HG03342 (cell line): ENCODE measurements around the gene ADARB1.

Experiments
- ATAC-seq: cut with Tn5 transposase; IDR thresholded peaks from one replicate; pipeline ENCODE4 v1.9.1; 2021; ENCODE audit warnings: mild to moderate bottlenecking, moderate library complexity; ENCODE audit not compliant: unreplicated experiment

The ADARB1 gene

DNA sequence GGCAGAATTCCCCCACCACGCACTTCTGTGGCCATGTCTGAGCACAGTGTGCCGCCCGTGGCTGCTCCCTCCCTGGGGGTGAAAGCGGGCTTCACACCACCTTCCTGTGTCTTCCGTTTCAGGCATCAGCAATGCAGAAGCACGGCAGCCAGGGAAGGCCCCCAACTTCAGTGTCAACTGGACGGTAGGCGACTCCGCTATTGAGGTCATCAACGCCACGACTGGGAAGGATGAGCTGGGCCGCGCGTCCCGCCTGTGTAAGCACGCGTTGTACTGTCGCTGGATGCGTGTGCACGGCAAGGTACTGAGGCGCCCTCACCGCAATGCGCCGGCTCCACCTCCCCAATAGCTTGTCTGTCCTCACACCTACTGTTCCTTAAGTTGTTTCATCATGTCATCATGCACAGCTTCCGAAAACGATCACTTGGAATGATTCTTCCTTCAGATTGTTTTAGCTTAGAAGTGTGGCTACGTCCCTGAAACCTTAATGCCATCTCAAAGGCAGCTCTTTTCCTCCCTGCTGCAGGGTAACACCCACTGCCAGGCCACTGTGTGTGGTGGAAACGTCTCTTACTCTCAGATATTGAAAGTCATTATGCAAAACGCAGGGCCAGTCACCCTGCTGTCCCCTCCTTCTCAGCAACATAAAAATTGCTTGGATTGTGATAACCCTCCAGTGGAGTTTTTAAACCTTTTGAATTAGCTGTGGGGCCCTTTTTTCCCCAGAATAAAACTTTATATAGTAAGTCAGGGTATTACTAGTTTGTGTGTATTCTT lies 146.5 kb downstream of the ADARB1 start:
- ATAC-seq, result no peak

DNA sequence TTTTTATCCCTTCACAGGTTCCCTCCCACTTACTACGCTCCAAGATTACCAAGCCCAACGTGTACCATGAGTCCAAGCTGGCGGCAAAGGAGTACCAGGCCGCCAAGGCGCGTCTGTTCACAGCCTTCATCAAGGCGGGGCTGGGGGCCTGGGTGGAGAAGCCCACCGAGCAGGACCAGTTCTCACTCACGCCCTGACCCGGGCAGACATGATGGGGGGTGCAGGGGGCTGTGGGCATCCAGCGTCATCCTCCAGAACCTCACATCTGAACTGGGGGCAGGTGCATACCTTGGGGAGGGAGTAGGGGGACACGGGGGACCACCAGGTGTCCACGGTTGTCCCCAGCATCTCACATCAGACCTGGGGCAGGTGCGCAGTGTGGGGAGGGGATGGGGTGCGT lies 147.6 kb downstream of the ADARB1 start:
- no peak for ATAC-seq

GRCh38 chr21:45223236-45224185 lies 149.1 kb downstream of the ADARB1 start:
- ATAC-seq, result no peak

GRCh38 chr21:45224189-45224938 lies 150.0 kb downstream of the ADARB1 start:
- ATAC-seq, result no peak

GRCh38 chr21:45225041-45225740 lies 150.8 kb downstream of the ADARB1 start:
- no peak for ATAC-seq

DNA sequence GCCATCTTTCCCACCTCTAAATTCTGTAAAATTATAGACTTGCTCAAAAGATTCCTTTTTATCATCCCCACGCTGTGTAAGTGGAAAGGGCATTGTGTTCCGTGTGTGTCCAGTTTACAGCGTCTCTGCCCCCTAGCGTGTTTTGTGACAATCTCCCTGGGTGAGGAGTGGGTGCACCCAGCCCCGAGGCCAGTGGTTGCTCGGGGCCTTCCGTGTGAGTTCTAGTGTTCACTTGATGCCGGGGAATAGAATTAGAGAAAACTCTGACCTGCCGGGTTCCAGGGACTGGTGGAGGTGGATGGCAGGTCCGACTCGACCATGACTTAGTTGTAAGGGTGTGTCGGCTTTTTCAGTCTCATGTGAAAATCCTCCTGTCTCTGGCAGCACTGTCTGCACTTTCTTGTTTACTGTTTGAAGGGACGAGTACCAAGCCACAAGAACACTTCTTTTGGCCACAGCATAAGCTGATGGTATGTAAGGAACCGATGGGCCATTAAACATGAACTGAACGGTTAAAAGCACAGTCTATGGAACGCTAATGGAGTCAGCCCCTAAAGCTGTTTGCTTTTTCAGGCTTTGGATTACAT lies 151.5 kb downstream of the ADARB1 start:
- ATAC-seq, result no peak

DNA sequence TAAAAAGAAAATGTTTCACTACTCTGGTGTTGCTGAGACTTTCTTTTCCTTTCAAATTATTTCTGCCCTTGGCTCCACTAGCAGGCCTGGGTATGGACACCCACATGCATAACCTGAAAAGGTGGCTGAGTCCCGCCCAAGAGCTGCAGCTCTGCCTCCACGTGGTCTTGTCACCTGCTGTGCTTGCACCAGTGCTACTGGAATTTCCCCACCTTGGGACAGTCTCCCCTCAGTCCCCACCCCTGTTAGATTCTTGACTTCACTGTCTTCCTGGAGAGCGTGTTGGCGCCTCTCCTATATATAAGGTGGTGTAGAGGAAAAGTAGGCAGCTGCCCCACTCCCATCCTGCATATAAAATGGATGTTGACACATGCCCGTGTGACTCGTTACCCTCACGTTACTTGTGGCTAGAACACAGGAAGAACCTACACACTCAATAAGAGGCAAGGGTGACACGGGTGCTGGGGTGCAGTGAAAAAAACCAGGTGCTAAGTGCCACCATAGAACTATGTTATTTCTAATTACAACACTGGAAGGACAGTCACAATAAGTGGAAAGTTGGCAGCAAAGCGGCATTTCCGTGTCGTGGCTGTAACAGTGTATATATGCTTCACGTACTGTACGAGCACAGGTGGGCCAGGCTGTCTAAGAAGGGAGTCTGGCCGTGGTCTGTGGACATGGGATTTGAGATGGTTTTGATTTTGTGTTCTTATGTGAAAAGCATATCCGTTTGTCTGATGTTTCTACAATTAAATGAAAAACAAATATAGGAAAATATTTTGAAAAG lies 152.4 kb downstream of the ADARB1 start:
- no peak for ATAC-seq

DNA sequence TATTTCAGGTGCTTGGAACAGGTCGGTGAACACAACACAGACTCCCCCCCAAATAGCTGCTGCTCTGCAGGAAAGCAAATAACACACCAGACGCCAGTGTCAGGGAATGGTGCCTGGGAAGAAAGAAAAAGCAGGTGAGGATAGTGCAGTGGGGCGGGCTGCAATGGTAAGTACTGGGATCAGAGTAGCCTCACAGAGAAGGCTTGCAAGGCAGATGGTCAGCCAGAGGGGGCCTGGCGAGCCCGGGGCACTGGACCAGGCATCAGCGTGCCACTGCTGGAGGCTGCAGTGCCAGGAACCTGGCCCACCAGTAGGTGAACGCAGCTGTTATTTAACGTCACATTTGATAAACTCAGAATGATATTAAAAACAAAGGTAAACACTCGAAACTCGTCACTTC lies 153.4 kb downstream of the ADARB1 start:
- ATAC-seq, result no peak

DNA sequence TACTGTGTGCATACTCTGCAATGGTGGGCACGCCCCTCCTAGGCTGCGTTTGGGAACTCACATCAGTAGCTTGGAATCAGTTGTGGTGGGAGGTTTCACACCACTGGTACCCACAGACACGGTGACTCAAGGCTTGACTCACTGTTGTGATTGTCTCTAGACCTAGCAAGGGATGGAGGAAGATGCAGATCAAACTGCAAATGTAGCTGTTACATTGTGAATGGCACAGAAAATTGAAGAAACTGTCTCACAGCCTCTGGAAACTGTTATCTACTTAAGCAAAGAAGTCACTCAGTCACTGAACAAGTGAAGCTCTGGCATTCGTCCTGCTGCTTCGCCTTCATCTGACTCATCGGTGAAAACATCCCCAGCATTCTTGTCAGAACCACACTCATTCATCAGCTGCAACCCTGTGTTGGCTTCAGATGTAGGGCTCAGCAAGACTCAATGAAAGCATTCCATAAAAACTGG lies 153.8 kb downstream of the ADARB1 start:
- ATAC-seq, result no peak

- ATAC-seq, result no peak
Measured at GRCh38 chr21:45228656-45229240, 154.4 kb downstream of the ADARB1 start.

DNA sequence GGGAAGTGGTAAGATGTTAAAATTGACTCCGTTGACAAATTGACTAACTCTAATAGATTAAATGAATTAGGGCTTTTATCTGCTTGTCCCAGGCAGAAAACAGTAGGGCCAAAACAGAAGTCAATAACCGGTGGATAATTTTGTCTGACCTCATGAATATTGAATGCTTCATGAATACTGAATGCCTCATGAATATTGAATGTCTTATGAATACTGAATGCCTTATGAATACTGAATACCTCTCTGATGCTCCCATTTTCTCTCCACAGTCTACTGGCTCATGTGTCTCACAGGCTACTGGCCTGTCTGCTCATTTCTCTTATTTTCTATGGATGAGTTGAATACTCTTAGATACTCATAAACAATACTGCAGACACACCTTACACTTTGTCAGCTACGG lies 157.3 kb downstream of the ADARB1 start:
- no peak for ATAC-seq

DNA sequence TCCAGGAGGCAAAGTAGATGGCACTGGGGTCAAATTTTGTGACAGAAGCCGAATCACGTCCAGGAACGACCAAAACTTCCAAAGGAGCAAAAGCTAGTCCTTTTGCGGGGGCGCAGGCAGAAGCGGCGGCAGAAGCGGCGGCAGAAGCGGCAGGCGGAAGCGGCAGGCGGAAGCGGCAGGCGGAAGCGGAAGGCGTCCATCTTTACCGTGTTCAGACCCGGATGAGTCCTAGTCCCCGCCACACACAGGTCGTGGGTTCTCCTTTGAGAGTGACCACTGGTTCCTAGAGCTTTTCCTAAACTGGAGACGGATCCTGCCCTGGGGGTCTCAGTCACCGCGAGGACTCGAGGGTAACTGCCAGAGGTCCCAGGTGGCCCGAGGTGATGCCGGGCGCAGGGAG lies 159.7 kb downstream of the ADARB1 start:
- ATAC-seq, result no peak

GRCh38 chr21:45234965-45235364 lies 160.6 kb downstream of the ADARB1 start:
- ATAC-seq, result no peak

DNA sequence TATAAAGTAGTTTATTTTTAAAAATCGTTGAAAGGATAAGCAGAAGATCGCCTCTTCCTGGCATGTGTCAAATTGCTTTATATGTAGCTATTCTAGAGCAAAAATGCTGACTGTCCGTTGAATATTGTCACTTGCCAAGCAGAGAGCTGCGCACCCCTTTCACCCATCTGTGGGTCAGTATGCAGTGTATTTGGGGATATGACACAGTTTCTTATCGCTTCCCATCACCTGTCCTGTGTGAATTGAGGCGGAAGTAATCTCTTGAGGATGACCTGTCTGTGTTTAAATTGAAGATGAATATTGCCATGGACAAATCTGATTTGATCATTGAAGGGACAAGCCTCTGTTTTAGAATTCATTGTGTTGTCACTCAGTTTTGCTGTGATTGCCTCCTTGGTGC lies 161.1 kb downstream of the ADARB1 start:
- no peak for ATAC-seq

GRCh38 chr21:45236481-45236880 lies 162.1 kb downstream of the ADARB1 start:
- ATAC-seq, result no peak

DNA sequence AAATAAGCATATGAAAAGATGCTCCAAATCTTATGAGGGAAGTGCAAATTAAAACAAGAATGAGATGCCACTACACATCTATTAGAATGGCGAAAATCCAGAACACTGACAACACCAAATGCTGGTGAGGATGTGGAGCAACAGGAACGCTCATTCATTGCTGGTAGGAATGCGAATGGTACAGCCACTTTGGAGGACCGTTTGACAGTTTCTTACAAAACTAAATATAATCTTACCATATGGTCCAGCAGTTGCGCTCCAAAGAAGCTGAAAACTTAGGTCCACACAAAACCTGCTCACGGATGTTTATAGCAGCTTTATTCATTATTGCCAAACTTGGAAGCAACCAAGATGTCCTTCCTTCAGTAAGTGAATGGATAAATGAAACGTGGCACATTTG lies 163.0 kb downstream of the ADARB1 start:
- no peak for ATAC-seq

GRCh38 chr21:45241357-45241756 lies 167.0 kb downstream of the ADARB1 start:
- ATAC-seq, result no peak

DNA sequence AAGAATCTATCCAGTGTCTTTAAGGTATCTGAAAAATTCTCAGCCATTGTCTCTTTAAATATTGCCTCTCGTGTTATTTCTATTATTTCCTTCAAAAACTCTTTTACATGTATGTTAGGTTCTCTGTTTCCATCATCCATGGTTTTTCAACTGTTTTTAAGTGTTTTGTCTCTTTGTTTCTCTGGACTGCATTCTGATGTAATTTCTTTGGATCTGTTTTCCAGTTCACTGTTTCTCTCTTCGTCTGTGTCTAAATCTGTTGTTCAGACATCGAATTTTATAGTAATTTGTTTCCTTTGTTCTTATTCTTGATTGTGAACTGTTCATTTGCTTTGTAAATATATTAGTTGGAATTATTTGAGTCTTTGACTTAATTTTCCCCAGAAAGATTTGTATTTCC lies 169.2 kb downstream of the ADARB1 start:
- no peak for ATAC-seq

DNA sequence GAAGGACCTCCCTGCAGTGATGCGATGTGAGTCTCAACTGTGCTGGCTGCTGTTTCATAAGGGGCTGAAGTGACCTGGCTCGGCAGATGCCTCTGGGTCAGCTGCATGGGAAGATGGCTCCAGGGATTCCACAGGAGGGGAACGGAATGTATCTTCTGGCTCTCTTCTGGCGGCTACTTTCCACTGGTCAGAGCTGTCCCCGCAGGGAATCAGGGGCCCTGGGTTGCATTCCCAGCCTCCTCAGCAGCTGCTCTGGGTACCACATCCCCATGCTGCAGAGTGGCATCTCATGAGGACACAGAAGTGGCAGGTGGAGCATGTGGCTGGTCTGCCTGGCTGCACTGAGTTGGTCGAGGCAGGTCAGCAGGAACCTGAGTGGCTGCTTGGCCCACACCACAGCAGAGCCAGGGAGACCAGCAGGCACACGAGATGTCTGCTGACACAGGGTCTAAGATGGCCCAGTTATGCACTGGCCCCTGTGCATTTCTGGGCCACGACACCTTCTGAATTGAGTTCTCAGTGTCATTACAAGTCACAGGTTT lies 170.5 kb downstream of the ADARB1 start:
- no peak for ATAC-seq
